B cell (primary cell): Measurements from ENCODE around the gene FAM151A.

ENCODE experiments used
- CTCF ChIP-seq: fragments of 200-600 bp; IDR thresholded peaks from one replicate; pipeline ENCODE4 v1.8.0; 2022; ENCODE audit warnings: antibody characterized with exemption, mild to moderate bottlenecking
- EZH2 ChIP-seq: IDR thresholded peaks from 2 replicates; pipeline ENCODE4 v1.6.1; 2012; ENCODE audit warnings: borderline replicate concordance, low read depth, mild to moderate bottlenecking, moderate library complexity, low read length; ENCODE audit not compliant: insufficient read depth, poor library complexity, severe bottlenecking

GRCh38 chr1:54583307-54583686 is 40.0 kb downstream of the FAM151A start:
- TF ChIP-seq CTCF: no peak
- TF ChIP-seq EZH2: no peak
